Peyer's patch (tissue), 4 donors: ENCODE data around the gene SYTL2.

Source experiments
- POLR2A ChIP-seq, 2 donors: fragments of 450-650 bp; IDR thresholded peaks; one replicate each; pipeline ENCODE4 v1.5.1; 2017; ENCODE audit warnings: antibody characterized with exemption in 2 of 2, mild to moderate bottlenecking in 2 of 2, moderate library complexity in 2 of 2
- TF ChIP-seq, protein P1 (sequence below), 6 experiments: fragments of 450-650 bp in 4 of 6; fragments of 200-600 bp in 2 of 6; sonication (generic) in 1 of 6; IDR thresholded peaks; one replicate each; pipeline ENCODE4 v1.5.1; 2017 to 2019; ENCODE audit warnings: antibody characterized with exemption in 6 of 6, mild to moderate bottlenecking in 3 of 6, moderate library complexity in 1 of 6

DNA sequence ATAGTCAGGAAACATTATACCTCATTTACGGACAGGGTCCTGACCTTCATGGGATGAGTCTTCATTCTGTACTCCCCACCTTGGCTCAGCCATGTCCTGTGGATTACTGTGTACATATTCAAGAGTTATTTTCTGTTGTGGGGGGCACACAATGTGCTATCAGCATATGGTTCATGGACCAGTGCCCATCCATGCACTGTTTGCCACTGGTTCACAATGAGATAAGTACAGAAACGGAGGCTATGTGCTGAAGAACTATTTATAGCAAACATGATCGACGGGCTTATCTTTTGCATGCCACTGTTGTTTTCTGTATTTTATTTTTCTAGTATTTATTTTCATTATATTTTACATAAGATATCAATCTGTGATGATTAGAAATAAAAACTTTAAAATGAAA, 68.6 kb downstream of the SYTL2 start:
- TF ChIP-seq, protein P1, sequence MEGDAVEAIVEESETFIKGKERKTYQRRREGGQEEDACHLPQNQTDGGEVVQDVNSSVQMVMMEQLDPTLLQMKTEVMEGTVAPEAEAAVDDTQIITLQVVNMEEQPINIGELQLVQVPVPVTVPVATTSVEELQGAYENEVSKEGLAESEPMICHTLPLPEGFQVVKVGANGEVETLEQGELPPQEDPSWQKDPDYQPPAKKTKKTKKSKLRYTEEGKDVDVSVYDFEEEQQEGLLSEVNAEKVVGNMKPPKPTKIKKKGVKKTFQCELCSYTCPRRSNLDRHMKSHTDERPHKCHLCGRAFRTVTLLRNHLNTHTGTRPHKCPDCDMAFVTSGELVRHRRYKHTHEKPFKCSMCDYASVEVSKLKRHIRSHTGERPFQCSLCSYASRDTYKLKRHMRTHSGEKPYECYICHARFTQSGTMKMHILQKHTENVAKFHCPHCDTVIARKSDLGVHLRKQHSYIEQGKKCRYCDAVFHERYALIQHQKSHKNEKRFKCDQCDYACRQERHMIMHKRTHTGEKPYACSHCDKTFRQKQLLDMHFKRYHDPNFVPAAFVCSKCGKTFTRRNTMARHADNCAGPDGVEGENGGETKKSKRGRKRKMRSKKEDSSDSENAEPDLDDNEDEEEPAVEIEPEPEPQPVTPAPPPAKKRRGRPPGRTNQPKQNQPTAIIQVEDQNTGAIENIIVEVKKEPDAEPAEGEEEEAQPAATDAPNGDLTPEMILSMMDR (IDR thresholded peaks at IDR 0.05) = no peak
- no peak for TF ChIP-seq POLR2A (IDR thresholded peaks at IDR 0.05)
